OCI-LY7 (cell line): ENCODE measurements around the gene TMEM248.

Source experiments
- EZH2phosphoT487 ChIP-seq: fragments of 200-600 bp; sonication (generic); IDR thresholded peaks from 2 replicates; pipeline ENCODE4 v1.6.1; 2018; ENCODE audit warnings: low read depth, borderline replicate concordance, mild to moderate bottlenecking, mixed run types, antibody characterized with exemption, low read length, moderate library complexity, mixed read lengths
- TF ChIP-seq, protein P1 (sequence below): fragments of 200-600 bp; sonication (generic); conservative IDR thresholded peaks from 2 replicates; pipeline ENCODE4 v1.5.1; 2014; ENCODE audit warnings: mild to moderate bottlenecking, antibody characterized with exemption, low read length, moderate library complexity, mixed read lengths

DNA sequence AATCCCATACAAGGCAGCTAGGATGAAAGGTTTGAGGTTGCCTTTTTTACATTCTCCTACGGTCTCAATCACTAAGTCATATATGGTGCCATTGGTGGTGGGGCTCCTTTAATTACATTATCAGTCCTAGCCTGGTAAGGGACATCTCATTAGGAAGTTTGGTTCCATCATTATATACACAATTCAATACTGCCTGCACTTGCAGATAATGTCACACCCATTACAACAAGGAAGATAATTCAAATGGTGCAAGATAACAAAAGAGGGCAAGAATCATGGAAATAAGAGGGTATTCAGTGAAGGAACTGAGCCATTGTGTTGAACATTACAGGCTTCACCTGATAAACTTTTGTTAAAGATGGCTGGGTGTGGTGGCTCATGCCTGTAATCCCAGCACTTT, 1.7 kb upstream of the TMEM248 start:
- TF ChIP-seq, protein P1, sequence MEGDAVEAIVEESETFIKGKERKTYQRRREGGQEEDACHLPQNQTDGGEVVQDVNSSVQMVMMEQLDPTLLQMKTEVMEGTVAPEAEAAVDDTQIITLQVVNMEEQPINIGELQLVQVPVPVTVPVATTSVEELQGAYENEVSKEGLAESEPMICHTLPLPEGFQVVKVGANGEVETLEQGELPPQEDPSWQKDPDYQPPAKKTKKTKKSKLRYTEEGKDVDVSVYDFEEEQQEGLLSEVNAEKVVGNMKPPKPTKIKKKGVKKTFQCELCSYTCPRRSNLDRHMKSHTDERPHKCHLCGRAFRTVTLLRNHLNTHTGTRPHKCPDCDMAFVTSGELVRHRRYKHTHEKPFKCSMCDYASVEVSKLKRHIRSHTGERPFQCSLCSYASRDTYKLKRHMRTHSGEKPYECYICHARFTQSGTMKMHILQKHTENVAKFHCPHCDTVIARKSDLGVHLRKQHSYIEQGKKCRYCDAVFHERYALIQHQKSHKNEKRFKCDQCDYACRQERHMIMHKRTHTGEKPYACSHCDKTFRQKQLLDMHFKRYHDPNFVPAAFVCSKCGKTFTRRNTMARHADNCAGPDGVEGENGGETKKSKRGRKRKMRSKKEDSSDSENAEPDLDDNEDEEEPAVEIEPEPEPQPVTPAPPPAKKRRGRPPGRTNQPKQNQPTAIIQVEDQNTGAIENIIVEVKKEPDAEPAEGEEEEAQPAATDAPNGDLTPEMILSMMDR = no peak
- TF ChIP-seq EZH2phosphoT487 = no peak
